Tibial nerve (tissue), 4 donors: ENCODE measurements around the gene NPM1. TPM values are rescaled to one million over a fixed set of nuclear protein-coding genes. Genes with fewer than 3 reads are reported as not detected.

Experiments
- DNase-seq, 2 donors: peaks; one replicate each; pipeline ENCODE4 v3.0.0-alpha.2; 2019; ENCODE audit warnings: low spot score in 2 of 2
- H3K27ac ChIP-seq, 4 donors: fragments of 200-600 bp; sonication (generic) in 3 of 4; one replicate each; pipeline ENCODE4 v1.5.1; 2017 to 2019; ENCODE audit warnings: mild to moderate bottlenecking in 1 of 4
- H3K27me3 ChIP-seq, 2 donors: fragments of 200-600 bp; sonication (generic) in 1 of 2; one replicate each; pipeline versions ENCODE4 v1.5.1 to v1.6.0; 2017 to 2019
- H3K36me3 ChIP-seq, 3 donors: fragments of 200-600 bp; sonication (generic); one replicate each; pipeline ENCODE4 v1.5.1; 2018 to 2019
- H3K4me1 ChIP-seq, 4 donors: fragments of 200-600 bp; sonication (generic) in 3 of 4; one replicate each; pipeline ENCODE4 v1.5.1; 2017 to 2019
- H3K4me3 ChIP-seq, 4 donors: fragments of 200-600 bp; sonication (generic) in 3 of 4; one replicate each; pipeline ENCODE4 v1.5.1; 2017 to 2019; ENCODE audit warnings: mild to moderate bottlenecking in 1 of 4, moderate library complexity in 1 of 4
- H3K9me3 ChIP-seq, 4 donors: fragments of 200-600 bp; sonication (generic) in 3 of 4; one replicate each; pipeline ENCODE4 v1.5.1; 2017 to 2019
- EP300 ChIP-seq, 2 donors: sonication (generic); formaldehyde crosslinking; IDR thresholded peaks; one replicate each; pipeline ENCODE4 v1.6.1; 2017; ENCODE audit warnings: antibody characterized with exemption in 2 of 2, mild to moderate bottlenecking in 1 of 2
- POLR2A ChIP-seq, 2 donors: fragments of 450-650 bp; IDR thresholded peaks; one replicate each; pipeline ENCODE4 v1.6.1; 2017; ENCODE audit warnings: antibody characterized with exemption in 2 of 2, mild to moderate bottlenecking in 2 of 2, moderate library complexity in 2 of 2
- WGBS, 2 donors: methylation state at CpG; one replicate each; pipeline ENCODE4 v1.1.5; 2018; 5-methylcytosine and 5-hydroxymethylcytosine counted together
- total RNA-seq, 4 donors: library from RNA; depleted of rRNA; stranded (reverse); fragments of >200 nt; gene quantifications; one replicate each; pipeline ENCODE4 v1.1.0, GENCODE V29; 2016
- TF ChIP-seq, protein P1 (sequence below), 5 experiments: fragments of 200-600 bp in 3 of 5; fragments of 450-650 bp in 2 of 5; sonication (generic) in 3 of 5; IDR thresholded peaks; one replicate each; pipeline ENCODE4 v1.5.1; 2016 to 2019; ENCODE audit warnings: antibody characterized with exemption in 5 of 5, mild to moderate bottlenecking in 3 of 5, moderate library complexity in 2 of 5

Gene NPM1
- total RNA-seq, 4 donors from 2014 or later, result 422 to 496 (median 444) TPM

DNA sequence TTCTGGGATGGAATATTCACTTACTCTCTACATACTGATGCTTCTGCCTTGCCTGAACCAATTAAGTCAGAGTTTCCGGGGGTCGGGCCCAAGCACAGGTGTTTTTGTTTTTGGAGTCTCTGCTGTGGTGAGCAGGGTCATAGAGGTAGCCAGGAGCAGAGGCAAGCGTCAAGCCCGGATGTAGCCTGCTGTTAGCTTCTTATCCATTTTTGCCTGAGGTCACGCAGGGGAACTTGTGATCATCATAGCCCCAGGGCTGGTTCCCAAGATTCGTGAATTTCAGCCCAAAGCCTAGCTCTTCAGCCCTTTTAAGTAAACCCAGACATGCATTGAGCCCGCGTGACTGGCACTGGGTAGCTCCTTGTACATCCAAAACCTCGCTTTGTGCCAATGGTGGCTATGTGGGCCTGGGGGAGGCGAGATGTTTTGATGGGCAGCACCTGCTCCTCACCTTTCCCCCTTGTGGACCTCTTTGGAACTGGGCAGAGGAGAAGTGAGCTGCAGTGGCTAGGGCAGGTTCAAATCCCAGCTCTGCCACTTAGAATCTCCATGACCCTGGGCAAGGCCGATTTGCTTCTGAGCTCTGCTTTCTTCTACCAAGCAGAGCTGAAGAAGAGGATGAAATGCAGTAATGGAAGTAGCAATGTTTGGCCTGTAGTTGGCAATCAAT, 65.5 kb downstream of the NPM1 start:
- Histone ChIP-seq H3K36me3 (peaks cover 0 to 4% (median 0%) of the 10 kb centered on the region in 3 donors), H3K9me3 (no peaks in the 10 kb centered on the region), H3K27ac (no peak overlapping the region), H3K4me1 (peaks cover 0 to 18% (median 4%) of the 10 kb centered on the region in 4 donors), H3K27me3 (no peaks in the 10 kb centered on the region), H3K4me3 (no peak overlapping the region)
- no peak for DNase-seq
- no peak for TF ChIP-seq EP300 (IDR thresholded peaks at IDR 0.05)
- TF ChIP-seq, protein P1, sequence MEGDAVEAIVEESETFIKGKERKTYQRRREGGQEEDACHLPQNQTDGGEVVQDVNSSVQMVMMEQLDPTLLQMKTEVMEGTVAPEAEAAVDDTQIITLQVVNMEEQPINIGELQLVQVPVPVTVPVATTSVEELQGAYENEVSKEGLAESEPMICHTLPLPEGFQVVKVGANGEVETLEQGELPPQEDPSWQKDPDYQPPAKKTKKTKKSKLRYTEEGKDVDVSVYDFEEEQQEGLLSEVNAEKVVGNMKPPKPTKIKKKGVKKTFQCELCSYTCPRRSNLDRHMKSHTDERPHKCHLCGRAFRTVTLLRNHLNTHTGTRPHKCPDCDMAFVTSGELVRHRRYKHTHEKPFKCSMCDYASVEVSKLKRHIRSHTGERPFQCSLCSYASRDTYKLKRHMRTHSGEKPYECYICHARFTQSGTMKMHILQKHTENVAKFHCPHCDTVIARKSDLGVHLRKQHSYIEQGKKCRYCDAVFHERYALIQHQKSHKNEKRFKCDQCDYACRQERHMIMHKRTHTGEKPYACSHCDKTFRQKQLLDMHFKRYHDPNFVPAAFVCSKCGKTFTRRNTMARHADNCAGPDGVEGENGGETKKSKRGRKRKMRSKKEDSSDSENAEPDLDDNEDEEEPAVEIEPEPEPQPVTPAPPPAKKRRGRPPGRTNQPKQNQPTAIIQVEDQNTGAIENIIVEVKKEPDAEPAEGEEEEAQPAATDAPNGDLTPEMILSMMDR (IDR thresholded peaks at IDR 0.05), result no peak
- no peak for TF ChIP-seq POLR2A (IDR thresholded peaks at IDR 0.05)
- 86 to 88% methylated on average over 11 of the region's 11 CpGs for WGBS, 2 donors

DNA sequence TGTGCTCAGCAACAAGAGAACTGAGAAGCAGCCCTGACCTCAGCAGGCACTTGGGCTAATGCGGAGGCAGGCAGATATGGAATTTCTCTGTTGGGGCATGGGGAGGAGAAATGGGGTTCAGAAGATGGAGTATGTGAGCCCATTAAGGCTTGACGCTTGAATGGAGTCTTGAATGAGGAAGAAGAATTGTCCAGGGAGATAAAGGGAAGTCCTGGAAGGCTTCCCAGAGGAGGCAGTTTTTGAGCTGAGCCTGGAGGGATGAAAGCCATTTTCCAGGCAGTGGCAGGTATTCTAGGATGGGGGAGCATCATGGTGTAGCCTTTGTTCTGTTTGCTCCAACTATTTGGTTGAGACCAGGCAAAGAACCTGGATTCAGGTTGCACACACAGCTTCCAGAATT, 66.3 kb downstream of the NPM1 start:
- Histone ChIP-seq H3K27ac (no peak overlapping the region), H3K27me3 (no peaks in the 10 kb centered on the region), H3K4me1 (peaks cover 0 to 18% (median 4%) of the 10 kb centered on the region in 4 donors), H3K4me3 (no peak overlapping the region), H3K36me3 (peaks cover 0 to 4% (median 0%) of the 10 kb centered on the region in 3 donors), H3K9me3 (no peaks in the 10 kb centered on the region)
- no peak for DNase-seq
- WGBS, 2 donors, result 93 to 96% methylated on average over 2 of the region's 2 CpGs
- no peak for TF ChIP-seq EP300 (IDR thresholded peaks at IDR 0.05)
- TF ChIP-seq, protein P1 (IDR thresholded peaks at IDR 0.05), result no peak
- TF ChIP-seq POLR2A (IDR thresholded peaks at IDR 0.05), result no peak

DNA sequence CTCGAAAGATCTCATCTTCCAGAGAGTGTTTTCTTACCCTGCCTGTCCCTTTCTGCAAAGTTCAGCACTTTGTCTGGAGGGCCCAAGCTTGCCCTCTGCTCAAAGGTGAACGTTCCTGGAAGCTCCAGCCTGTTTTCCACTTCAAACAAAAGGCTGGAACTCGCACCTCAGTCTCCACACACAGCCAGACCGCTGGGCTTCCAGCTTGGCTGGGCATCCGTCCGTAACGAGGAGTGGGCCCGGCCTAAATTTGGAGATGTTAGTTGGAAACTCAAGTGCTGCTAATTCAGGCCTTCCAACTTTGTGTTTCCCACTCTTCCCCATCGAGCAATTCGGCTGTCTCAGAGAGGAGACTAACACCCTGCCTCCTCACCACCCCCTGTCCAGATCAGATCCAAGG, 66.9 kb downstream of the NPM1 start:
- 57 to 69% methylated on average over 10 of the region's 10 CpGs for WGBS, 2 donors
- DNase-seq, result no peak
- Histone ChIP-seq H3K4me3 (no peak overlapping the region), H3K36me3 (peaks cover 0 to 4% (median 0%) of the 10 kb centered on the region in 3 donors), H3K27me3 (no peaks in the 10 kb centered on the region), H3K4me1 (peaks cover 0 to 18% (median 4%) of the 10 kb centered on the region in 4 donors), H3K9me3 (no peaks in the 10 kb centered on the region), H3K27ac (no peak overlapping the region)
- TF ChIP-seq, protein P1 (IDR thresholded peaks at IDR 0.05), result no peak

DNA sequence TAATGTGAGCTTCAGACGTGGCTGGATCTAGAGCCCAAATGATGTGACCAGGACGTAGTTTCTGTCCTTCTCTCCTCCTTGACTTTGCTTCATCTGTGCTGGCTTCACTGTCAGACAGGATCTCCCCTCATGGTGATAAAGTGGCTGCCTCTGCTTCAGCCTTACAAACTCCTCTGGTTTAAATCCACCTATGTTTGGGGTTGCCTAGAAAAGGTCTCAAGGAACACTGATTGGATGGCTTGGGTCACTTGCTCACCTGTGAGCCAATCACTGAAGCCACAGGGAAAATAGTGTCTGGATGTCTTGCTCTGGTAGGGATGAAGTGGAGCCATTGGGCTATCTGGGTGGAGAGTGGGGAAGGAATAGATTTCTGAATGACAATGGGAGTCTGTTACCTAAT, 67.9 kb downstream of the NPM1 start:
- TF ChIP-seq EP300 (IDR thresholded peaks at IDR 0.05) (no peak), POLR2A (IDR thresholded peaks at IDR 0.05) (no peak)
- TF ChIP-seq, protein P1 (IDR thresholded peaks at IDR 0.05), result no peak
- H3K27ac ChIP-seq, result no peak overlapping the region
- H3K36me3 ChIP-seq, result peaks cover 0 to 4% (median 0%) of the 10 kb centered on the region in 3 donors
- no peak for DNase-seq
- no peaks in the 10 kb centered on the region for H3K9me3 ChIP-seq
- H3K4me3 ChIP-seq, result no peak overlapping the region
- 74% methylated on average over 2 of the region's 2 CpGs for WGBS, 2 donors
- H3K27me3 ChIP-seq, result no peaks in the 10 kb centered on the region
- H3K4me1 ChIP-seq, result peaks cover 0 to 10% (median 4%) of the 10 kb centered on the region in 4 donors

DNA sequence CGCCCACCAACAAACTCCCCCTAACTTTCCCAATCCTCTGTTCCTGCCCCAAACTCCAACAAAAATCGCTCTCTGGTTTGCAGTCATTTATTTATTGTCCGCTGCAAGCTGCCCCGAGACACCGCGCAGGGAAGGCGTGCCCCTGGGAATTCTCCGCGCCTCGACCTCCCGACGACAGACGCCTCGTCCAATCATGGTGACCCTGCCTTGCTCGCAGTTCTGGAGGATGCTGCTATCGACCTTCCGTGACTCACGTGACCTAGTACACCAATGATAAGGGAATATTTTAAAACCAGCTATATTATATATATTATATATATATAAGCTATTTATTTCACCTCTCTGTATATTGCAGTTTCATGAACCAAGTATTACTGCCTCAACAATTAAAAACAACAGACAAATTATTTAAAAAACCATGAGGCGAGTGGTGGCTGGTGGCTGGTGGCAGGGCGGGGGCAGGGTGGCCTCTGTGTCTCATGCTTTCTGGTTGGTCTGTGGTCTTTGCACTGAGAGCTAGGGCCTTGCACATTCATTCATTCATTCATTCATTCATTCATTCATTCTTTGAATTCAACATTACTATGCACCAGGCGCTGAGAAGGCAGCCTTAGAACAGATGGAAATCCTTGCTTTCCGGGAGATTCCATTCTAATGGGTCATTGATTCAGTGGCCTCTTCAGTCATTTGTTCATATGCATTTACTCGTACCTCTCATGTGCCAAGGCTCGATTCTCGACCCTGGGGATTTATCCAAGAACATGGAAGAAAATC, 69.7 kb downstream of the NPM1 start:
- Histone ChIP-seq H3K27ac (no peak overlapping the region), H3K27me3 (no peaks in the 10 kb centered on the region), H3K4me1 (no peaks in the 10 kb centered on the region), H3K9me3 (no peaks in the 10 kb centered on the region), H3K4me3 (no peak overlapping the region), H3K36me3 (peaks cover 0 to 4% (median 0%) of the 10 kb centered on the region in 3 donors)
- DNase-seq, result no peak
- 86 to 94% methylated on average over 25 of the region's 25 CpGs for WGBS, 2 donors
- TF ChIP-seq EP300 (IDR thresholded peaks at IDR 0.05) (no peak), POLR2A (IDR thresholded peaks at IDR 0.05) (no peak)
- TF ChIP-seq, protein P1 (IDR thresholded peaks at IDR 0.05), result no peak
